ENCODE data around the gene NAA15.

DNA sequence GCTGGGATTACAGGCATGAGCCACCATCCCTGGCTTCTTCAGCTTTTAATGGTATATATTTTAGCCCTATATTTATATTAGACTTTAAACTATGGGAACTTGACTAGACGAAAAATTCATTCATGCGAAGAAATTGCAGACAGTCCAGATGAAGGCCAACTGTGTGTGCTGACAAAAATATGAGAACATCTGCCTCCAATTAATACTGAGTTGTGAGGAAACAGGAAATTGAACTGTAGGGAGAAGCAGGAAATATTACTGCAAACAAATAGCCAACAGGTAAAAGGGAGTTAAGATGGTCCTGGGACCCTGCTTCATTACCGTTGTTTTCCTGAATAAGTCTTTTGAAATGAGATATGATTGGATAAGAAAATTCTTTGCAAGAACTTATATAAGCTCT lies 47.6 kb upstream of the NAA15 start:
- TF ChIP-seq, protein P1, sequence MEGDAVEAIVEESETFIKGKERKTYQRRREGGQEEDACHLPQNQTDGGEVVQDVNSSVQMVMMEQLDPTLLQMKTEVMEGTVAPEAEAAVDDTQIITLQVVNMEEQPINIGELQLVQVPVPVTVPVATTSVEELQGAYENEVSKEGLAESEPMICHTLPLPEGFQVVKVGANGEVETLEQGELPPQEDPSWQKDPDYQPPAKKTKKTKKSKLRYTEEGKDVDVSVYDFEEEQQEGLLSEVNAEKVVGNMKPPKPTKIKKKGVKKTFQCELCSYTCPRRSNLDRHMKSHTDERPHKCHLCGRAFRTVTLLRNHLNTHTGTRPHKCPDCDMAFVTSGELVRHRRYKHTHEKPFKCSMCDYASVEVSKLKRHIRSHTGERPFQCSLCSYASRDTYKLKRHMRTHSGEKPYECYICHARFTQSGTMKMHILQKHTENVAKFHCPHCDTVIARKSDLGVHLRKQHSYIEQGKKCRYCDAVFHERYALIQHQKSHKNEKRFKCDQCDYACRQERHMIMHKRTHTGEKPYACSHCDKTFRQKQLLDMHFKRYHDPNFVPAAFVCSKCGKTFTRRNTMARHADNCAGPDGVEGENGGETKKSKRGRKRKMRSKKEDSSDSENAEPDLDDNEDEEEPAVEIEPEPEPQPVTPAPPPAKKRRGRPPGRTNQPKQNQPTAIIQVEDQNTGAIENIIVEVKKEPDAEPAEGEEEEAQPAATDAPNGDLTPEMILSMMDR (conservative IDR thresholded peaks at IDR 0.05; ENCODE audit: low read depth, low read length): no peak
- TF ChIP-seq EZH2 (IDR thresholded peaks at IDR 0.05; ENCODE audit: low read length, unreplicated experiment): no peak
